Upper lobe of left lung (tissue), 6 donors: ENCODE data around the gene PDIA6. TPM values are rescaled to one million over a fixed set of nuclear protein-coding genes. Genes with fewer than 3 reads are reported as not detected.
"Not testable (repeated sequence)": the region's sequence is repeated elsewhere in the genome, so short reads cannot be mapped to it uniquely, and the experiment has no call there.

Experiments used
- ATAC-seq, 2 donors: fragments of 200-7000 bp; cut with Tn5 transposase; one replicate each; pipeline ENCODE4 v1.9.1; 2022; ENCODE audit warnings: mild to moderate bottlenecking in 2 of 2, moderate library complexity in 2 of 2; ENCODE audit not compliant: low FRiP score in 2 of 2
- DNase-seq, 2 donors: peaks; one replicate each; pipeline ENCODE4 v3.0.0-alpha.2; 2019 to 2020
- H3K27ac ChIP-seq, 4 donors: fragments of 200-600 bp; sonication (generic); one replicate each; pipeline ENCODE4 v1.5.1; 2016 to 2019
- H3K27me3 ChIP-seq, 4 donors: fragments of 200-600 bp; sonication (generic); one replicate each; pipeline ENCODE4 v1.5.1; 2017 to 2019
- H3K36me3 ChIP-seq, 4 donors: fragments of 200-600 bp; sonication (generic); one replicate each; pipeline ENCODE4 v1.5.1; 2016 to 2019
- H3K4me1 ChIP-seq, 4 donors: fragments of 200-600 bp; sonication (generic); one replicate each; pipeline ENCODE4 v1.5.1; 2018 to 2019
- H3K4me3 ChIP-seq, 4 donors: fragments of 200-600 bp; sonication (generic); one replicate each; pipeline ENCODE4 v1.5.1; 2017 to 2019; ENCODE audit warnings: mild to moderate bottlenecking in 2 of 4, moderate library complexity in 1 of 4
- H3K9me3 ChIP-seq, 4 donors: fragments of 200-600 bp; sonication (generic); one replicate each; pipeline ENCODE4 v1.5.1; 2018 to 2019
- EP300 ChIP-seq, 4 donors: sonication (generic); formaldehyde crosslinking; IDR thresholded peaks; one replicate each; pipeline ENCODE4 v1.5.1; 2017; ENCODE audit warnings: antibody characterized with exemption in 4 of 4, control low read depth in 2 of 4
- POLR2A ChIP-seq, 4 donors: fragments of 450-650 bp; IDR thresholded peaks; one replicate each; pipeline ENCODE4 v1.5.1; 2016 to 2017; ENCODE audit warnings: antibody characterized with exemption in 4 of 4, mild to moderate bottlenecking in 2 of 4
- POLR2AphosphoS5 ChIP-seq, 2 donors: sonication (generic); formaldehyde crosslinking; IDR thresholded peaks; one replicate each; pipeline ENCODE4 v1.5.1; 2017; ENCODE audit warnings: antibody characterized with exemption in 2 of 2
- WGBS, 2 donors: methylation state at CpG; one replicate each; pipeline ENCODE4 v1.1.5; 2017 to 2018; 5-methylcytosine and 5-hydroxymethylcytosine counted together
- total RNA-seq, 6 donors: library from RNA; depleted of rRNA in 4 of 6; stranded (reverse); fragments of >200 nt in 4 of 6; gene quantifications; one replicate each; pipeline versions ENCODE4 v1.1.0 to v1.2.1, GENCODE V29; 2016 to 2021
- TF ChIP-seq, protein P1 (sequence below), 6 experiments: fragments of 450-650 bp in 4 of 6; fragments of 200-600 bp in 2 of 6; sonication (generic) in 2 of 6; IDR thresholded peaks; one replicate each; pipeline ENCODE4 v1.5.1; 2016 to 2019; ENCODE audit warnings: antibody characterized with exemption in 6 of 6
- donor health status: DM: no; HTN: no; CAD: no; lungs with moderate emphysema.
- donor health status: DM: no; HTN: yes; CAD: no; lungs with severe emphysema.

Gene PDIA6
- total RNA-seq, 6 donors from 2014 or later, result 32.5 to 209 (median 122) TPM

DNA sequence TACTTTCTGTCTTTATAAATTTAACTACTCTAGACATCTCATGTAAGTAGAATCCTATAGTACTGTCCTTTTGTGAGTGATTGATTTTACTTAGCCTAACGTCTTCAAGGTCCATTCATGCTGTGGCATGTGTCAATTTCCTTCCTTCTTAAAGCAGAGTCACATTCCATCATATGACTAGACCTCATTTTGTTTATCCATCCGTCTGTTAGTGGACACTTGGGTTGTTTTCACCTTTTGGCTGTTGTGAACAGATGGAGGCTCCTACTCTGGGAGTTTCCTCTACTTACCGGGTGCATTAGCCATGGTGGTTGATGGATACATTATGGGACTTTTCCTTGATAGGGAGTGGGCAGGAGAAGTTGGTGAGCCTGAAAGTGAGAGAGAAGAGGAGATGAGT is 6.4 kb upstream of the PDIA6 start:
- DNase-seq (no peak), ATAC-seq (no peak)
- Histone ChIP-seq H3K27me3 (no peaks in the 10 kb centered on the region), H3K9me3 (no peaks in the 10 kb centered on the region), H3K4me1 (peaks cover 0 to 2% (median 0%) of the 10 kb centered on the region in 4 donors), H3K4me3 (no peak overlapping the region), H3K36me3 (no peaks in the 10 kb centered on the region), H3K27ac (no peak overlapping the region)
- TF ChIP-seq POLR2A (IDR thresholded peaks at IDR 0.05) (no peak), POLR2AphosphoS5 (IDR thresholded peaks at IDR 0.05) (no peak), EP300 (IDR thresholded peaks at IDR 0.05) (no peak)
- TF ChIP-seq, protein P1, sequence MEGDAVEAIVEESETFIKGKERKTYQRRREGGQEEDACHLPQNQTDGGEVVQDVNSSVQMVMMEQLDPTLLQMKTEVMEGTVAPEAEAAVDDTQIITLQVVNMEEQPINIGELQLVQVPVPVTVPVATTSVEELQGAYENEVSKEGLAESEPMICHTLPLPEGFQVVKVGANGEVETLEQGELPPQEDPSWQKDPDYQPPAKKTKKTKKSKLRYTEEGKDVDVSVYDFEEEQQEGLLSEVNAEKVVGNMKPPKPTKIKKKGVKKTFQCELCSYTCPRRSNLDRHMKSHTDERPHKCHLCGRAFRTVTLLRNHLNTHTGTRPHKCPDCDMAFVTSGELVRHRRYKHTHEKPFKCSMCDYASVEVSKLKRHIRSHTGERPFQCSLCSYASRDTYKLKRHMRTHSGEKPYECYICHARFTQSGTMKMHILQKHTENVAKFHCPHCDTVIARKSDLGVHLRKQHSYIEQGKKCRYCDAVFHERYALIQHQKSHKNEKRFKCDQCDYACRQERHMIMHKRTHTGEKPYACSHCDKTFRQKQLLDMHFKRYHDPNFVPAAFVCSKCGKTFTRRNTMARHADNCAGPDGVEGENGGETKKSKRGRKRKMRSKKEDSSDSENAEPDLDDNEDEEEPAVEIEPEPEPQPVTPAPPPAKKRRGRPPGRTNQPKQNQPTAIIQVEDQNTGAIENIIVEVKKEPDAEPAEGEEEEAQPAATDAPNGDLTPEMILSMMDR (IDR thresholded peaks at IDR 0.05), result no peak
- 48 to 61% methylated on average over 3 of the region's 3 CpGs for WGBS, 2 donors

DNA sequence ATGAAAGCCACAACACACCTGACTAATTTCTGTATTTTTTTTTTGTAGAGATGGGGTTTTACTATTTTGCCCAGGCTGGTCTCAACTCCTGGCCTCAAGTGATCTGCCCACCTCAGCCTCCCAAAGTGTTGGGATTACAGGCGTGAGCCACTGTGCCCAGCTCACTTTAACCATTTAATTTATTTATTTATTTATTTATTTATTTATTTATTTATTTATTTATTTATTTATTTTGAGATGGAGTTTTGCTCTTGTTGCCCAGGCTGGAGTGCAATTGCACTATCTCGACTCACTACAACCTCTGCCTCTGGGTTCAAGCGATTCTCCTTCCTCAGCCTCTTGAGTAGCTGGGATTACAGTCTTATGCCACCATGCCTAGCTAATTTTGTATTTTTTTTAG is 5.7 kb upstream of the PDIA6 start:
- not testable (repeated sequence) for H3K36me3 ChIP-seq, DNase-seq, H3K27ac ChIP-seq, H3K27me3 ChIP-seq, H3K9me3 ChIP-seq, ATAC-seq, H3K4me3 ChIP-seq, H3K4me1 ChIP-seq
- WGBS, 2 donors, result 72 to 93% methylated on average over 3 of the region's 3 CpGs

DNA sequence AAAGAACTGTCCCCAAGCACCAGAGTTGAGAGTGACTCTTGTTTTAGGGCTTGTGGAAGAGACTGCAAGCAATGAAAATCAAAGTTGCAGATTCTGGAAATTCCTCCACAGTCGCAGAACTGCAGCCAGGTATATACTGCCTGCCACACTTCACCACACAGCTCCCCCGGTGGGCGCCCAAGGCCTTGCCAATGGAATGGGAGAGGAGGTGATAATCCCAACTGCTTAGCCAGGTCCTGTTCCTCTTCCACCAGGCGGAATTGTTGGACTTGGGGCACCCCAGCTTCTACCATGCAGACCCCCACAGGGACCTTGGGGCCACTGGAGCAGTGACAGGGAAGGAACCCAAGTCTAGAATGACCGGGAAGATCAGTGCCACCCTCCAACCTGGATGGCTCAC is 4.8 kb upstream of the PDIA6 start:
- Histone ChIP-seq H3K27me3 (no peaks in the 10 kb centered on the region), H3K9me3 (no peaks in the 10 kb centered on the region), H3K27ac (no peak overlapping the region), H3K36me3 (no peaks in the 10 kb centered on the region), H3K4me3 (no peak overlapping the region), H3K4me1 (peaks cover 0 to 7% (median 5%) of the 10 kb centered on the region in 4 donors)
- DNase-seq, result no peak
- TF ChIP-seq, protein P1 (IDR thresholded peaks at IDR 0.05), result peak in 1 of 6 experiments; percentile 9
- TF ChIP-seq EP300 (IDR thresholded peaks at IDR 0.05), result no peak
- ATAC-seq, result no peak
- 63 to 66% methylated on average over 5 of the region's 5 CpGs for WGBS, 2 donors

DNA sequence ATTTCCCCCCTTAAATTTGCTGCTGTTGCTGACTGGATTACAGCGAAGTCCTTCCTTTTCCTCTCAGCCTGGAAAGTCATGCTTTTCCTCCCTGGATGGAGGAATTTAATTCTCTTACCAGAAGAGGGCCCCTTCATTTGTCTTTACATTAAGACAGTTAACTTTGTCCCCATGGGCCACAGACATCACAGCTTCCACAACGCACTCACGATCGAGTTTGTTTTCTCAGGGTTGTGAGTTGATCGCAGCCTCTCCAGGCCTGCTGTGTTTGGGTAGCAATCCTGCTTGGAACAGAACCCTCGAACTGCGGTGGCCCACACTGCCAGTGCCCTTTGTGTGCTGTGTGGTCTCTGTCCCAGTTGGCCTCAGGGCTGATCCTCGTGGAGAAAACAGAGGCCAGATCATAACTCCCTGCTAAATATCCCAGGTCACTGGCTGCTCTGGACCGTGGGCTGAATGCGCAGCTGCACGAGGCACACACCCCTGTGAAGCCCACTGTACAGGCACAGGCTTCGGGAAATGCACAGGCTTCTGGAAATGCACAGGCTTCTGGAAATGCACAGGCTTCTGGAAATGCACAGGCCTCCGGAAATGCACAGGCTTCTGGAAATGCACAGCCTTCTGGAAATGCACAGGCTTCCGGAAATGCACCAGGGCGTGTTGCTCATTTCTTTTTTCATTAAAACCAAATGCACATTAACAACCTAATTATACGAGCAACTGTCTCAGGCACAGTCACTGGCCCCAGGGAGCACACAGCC is 2.2 kb upstream of the PDIA6 start:
- Histone ChIP-seq H3K27ac (no peak overlapping the region), H3K4me3 (no peak overlapping the region), H3K9me3 (no peaks in the 10 kb centered on the region), H3K27me3 (no peaks in the 10 kb centered on the region), H3K36me3 (no peaks in the 10 kb centered on the region), H3K4me1 (peaks cover 19 to 26% (median 22%) of the 10 kb centered on the region in 4 donors)
- ATAC-seq, result no peak
- 77 to 82% methylated on average over 15 to 16 of the region's 16 CpGs for WGBS, 2 donors
- DNase-seq, result no peak
- TF ChIP-seq POLR2AphosphoS5 (IDR thresholded peaks at IDR 0.05), result no peak
- TF ChIP-seq EP300 (IDR thresholded peaks at IDR 0.05), result no peak
- no peak for TF ChIP-seq POLR2A (IDR thresholded peaks at IDR 0.05)
- TF ChIP-seq, protein P1 (IDR thresholded peaks at IDR 0.05), result no peak

DNA sequence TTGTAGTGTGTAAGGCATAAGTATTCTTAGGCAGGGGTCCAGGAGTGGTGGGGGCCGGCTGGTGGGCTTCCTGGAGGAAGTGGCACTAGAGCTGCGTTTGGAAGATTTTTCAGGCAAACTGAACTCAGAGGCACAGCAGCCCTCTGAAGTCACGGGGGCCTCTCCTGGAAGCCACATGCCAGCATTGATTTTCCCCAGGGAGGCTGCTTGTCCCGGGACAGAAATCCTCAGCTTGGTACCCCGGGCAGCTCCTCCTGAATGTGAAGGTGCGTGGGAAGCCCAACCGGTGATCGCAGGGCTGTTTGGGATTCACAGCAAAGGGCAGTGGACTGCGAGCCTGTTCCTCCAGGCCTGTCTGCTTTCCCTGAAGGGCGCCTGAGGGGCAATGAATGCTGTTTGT is 1.6 kb upstream of the PDIA6 start:
- ATAC-seq, result no peak
- H3K27me3 ChIP-seq, result no peaks in the 10 kb centered on the region
- no peak overlapping the region for H3K27ac ChIP-seq
- no peaks in the 10 kb centered on the region for H3K36me3 ChIP-seq
- no peak overlapping the region for H3K4me3 ChIP-seq
- 52 to 83% methylated on average over 6 to 10 of the region's 10 CpGs for WGBS, 2 donors
- no peak for TF ChIP-seq EP300 (IDR thresholded peaks at IDR 0.05)
- TF ChIP-seq POLR2AphosphoS5 (IDR thresholded peaks at IDR 0.05), result no peak
- TF ChIP-seq POLR2A (IDR thresholded peaks at IDR 0.05), result no peak
- TF ChIP-seq, protein P1 (IDR thresholded peaks at IDR 0.05), result no peak
- DNase-seq, result no peak
- no peaks in the 10 kb centered on the region for H3K9me3 ChIP-seq
- peaks cover 22 to 30% (median 24%) of the 10 kb centered on the region in 4 donors for H3K4me1 ChIP-seq

DNA sequence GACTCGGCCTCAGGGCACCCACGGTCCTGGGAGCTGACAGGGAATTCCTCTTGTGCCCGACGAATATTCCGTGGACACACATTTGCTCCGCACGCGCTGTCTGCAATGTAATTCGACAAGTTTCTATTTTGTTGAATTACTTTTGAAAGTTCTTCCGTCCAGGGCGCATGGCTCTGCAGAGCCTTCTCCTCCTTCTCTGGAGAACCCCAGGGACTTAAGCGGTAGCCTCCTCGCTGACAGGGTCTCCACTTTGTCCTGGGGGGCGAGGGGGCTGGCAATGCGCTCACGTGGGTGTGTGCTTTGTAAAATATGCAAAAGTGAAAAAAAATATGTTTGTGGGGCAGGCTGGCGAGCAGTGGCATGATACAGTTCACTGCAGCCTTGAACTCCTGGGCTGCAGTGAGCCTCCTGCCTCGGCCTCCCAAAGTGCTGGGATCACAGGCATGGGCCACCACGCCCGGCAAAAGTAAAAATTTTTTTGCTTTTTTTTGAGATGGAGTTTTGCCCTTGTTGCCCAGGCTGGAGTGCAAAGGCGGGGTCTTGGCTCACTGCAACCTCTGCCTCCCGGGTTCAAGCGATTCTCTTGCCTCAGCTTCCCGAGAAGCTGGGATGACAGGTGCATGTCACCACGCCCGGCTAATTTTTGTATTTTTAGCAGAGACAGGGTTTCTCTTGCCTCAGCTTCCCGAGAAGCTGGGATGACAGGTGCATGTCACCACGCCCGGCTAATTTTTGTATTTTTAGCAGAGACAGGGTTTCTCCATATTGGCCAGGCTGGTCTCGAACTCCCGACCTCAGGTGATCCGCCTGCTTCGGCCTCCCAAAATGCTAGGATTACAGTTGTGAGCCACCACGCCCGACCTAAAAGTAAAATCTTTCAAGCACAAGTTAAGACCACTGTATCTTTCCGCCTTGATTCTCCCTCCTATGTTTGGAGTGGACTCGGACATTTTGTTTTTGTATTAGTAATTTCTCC is 866 bp upstream of the PDIA6 start:
- Histone ChIP-seq H3K4me1 (peaks cover 22 to 37% (median 29%) of the 10 kb centered on the region in 4 donors), H3K4me3 (peak overlapping the region; percentile 72 to 96 (median 93)), H3K27ac (peak overlapping the region; percentile 55 to 93 (median 90))
- not testable (repeated sequence) for H3K9me3 ChIP-seq, ATAC-seq, H3K27me3 ChIP-seq, DNase-seq, H3K36me3 ChIP-seq
- WGBS, 2 donors, result 54 to 56% methylated on average over 35 to 37 of the region's 37 CpGs
